GM23338 (cell line): ENCODE results near the gene APEX1.

Experiments
- CTCF ChIP-seq, 2 experiments: fragments of 200-600 bp in 1 of 2; sonication (generic) in 1 of 2; conservative IDR thresholded peaks; 2 replicates each; pipeline versions ENCODE4 v1.5.1 to v1.6.1; 2016 to 2017; ENCODE audit warnings: antibody characterized with exemption in 2 of 2, low read depth in 2 of 2, mild to moderate bottlenecking in 2 of 2, moderate library complexity in 1 of 2
- POLR2AphosphoS5 ChIP-seq: IDR thresholded peaks from 2 replicates; pipeline ENCODE4 v1.6.1; 2016; ENCODE audit warnings: antibody characterized with exemption, low read depth

GRCh38 chr14:20409226-20409625, 45.8 kb upstream of the APEX1 start:
- TF ChIP-seq POLR2AphosphoS5 (no peak), CTCF (conservative IDR thresholded peaks at IDR 0.05; ENCODE audit: low read depth in 2 of 2) (no peak)
